Progenitor cell of endocrine pancreas (in vitro differentiated cells): ENCODE measurements around the gene SLC24A4. TPM values are rescaled to one million over a fixed set of nuclear protein-coding genes. Genes with fewer than 3 reads are reported as not detected.

Experiments used
- DNase-seq: peaks from one replicate; pipeline ENCODE4 v3.0.0; 2021; ENCODE audit warnings: low spot score; ENCODE audit not compliant: unreplicated experiment
- H3K27ac Mint-ChIP-seq: 2 replicates; pipeline ENCODE4 v1.8.0; 2021; ENCODE audit warnings: mild to moderate bottlenecking, moderate library complexity, mixed read lengths
- H3K27me3 Mint-ChIP-seq: 2 replicates; pipeline ENCODE4 v1.8.0; 2021; ENCODE audit warnings: mixed read lengths
- H3K36me3 Mint-ChIP-seq: 2 replicates; pipeline ENCODE4 v1.8.0; 2022; ENCODE audit warnings: mixed read lengths; ENCODE audit not compliant: insufficient read depth
- H3K4me1 Mint-ChIP-seq: 2 replicates; pipeline ENCODE4 v1.8.0; 2021; ENCODE audit warnings: low read depth, mixed read lengths
- H3K4me3 Mint-ChIP-seq: 2 replicates; pipeline ENCODE4 v1.8.0; 2021; ENCODE audit warnings: low read depth, mild to moderate bottlenecking, moderate library complexity, mixed read lengths
- H3K9me3 Mint-ChIP-seq: 2 replicates; pipeline ENCODE4 v1.8.0; 2021; ENCODE audit warnings: low read depth, mixed read lengths
- CTCF ChIP-seq: fragments of 200-600 bp; sonication (generic); IDR thresholded peaks from one replicate; pipeline ENCODE4 v1.5.0; 2021; ENCODE audit warnings: antibody characterized with exemption, mild to moderate bottlenecking; ENCODE audit not compliant: unreplicated experiment
- total RNA-seq: library from RNA; stranded (reverse); gene quantifications from 2 replicates; pipeline ENCODE4 v1.2.1, GENCODE V29; 2021

The SLC24A4 gene
- total RNA-seq, 1 donor from 2014 or later = not detected

- peak; percentile 39 for TF ChIP-seq CTCF
- H3K27ac Mint-ChIP-seq = no peak overlapping the region
- H3K4me3 Mint-ChIP-seq = no peak overlapping the region
- H3K9me3 Mint-ChIP-seq = no peaks in the 10 kb centered on the region
- DNase-seq = no peak
- no peaks in the 10 kb centered on the region for H3K4me1 Mint-ChIP-seq
- H3K27me3 Mint-ChIP-seq = peaks cover 32% of the 10 kb centered on the region
- no peaks in the 10 kb centered on the region for H3K36me3 Mint-ChIP-seq
These were observed 188.0 kb downstream of the SLC24A4 start for GRCh38 chr14:92510972-92511371.

- H3K27me3 Mint-ChIP-seq = peaks cover 37% of the 10 kb centered on the region
- H3K9me3 Mint-ChIP-seq = no peaks in the 10 kb centered on the region
- no peak for TF ChIP-seq CTCF
- H3K4me3 Mint-ChIP-seq = no peak overlapping the region
- H3K4me1 Mint-ChIP-seq = no peaks in the 10 kb centered on the region
- no peak for DNase-seq
- no peak overlapping the region for H3K27ac Mint-ChIP-seq
- H3K36me3 Mint-ChIP-seq = no peaks in the 10 kb centered on the region
These were observed 188.7 kb downstream of the SLC24A4 start for GRCh38 chr14:92511453-92512238.

- no peak for TF ChIP-seq CTCF
- DNase-seq = no peak
- Mint-ChIP-seq H3K27me3 (peaks cover 44% of the 10 kb centered on the region), H3K9me3 (no peaks in the 10 kb centered on the region), H3K4me1 (no peaks in the 10 kb centered on the region), H3K27ac (no peak overlapping the region), H3K4me3 (no peak overlapping the region), H3K36me3 (no peaks in the 10 kb centered on the region)
These were observed 189.8 kb downstream of the SLC24A4 start for GRCh38 chr14:92512807-92513203.

GRCh38 chr14:92513204-92513965, 190.4 kb downstream of the SLC24A4 start, which contains the start of gene RIN3:
RIN3 (plus strand) TSS chr14:92513781; CDS start chr14:92513933, 152 bp downstream.
- H3K4me1 Mint-ChIP-seq = no peaks in the 10 kb centered on the region
- peak; percentile 31 for DNase-seq
- H3K4me3 Mint-ChIP-seq = peak within 1 kb of the TSS; percentile 75
- no peak for TF ChIP-seq CTCF
- no peaks in the 10 kb centered on the region for H3K36me3 Mint-ChIP-seq
- H3K27ac Mint-ChIP-seq = no peak within 1 kb of the TSS
- H3K9me3 Mint-ChIP-seq = no peaks in the 10 kb centered on the region
- H3K27me3 Mint-ChIP-seq = peaks cover 43% of the 10 kb centered on the region

GRCh38 chr14:92513966-92514843, 191.2 kb downstream of the SLC24A4 start:
- DNase-seq = no peak
- no peaks in the 10 kb centered on the region for H3K36me3 Mint-ChIP-seq
- H3K4me1 Mint-ChIP-seq = no peaks in the 10 kb centered on the region
- no peak overlapping the region for H3K27ac Mint-ChIP-seq
- no peaks in the 10 kb centered on the region for H3K9me3 Mint-ChIP-seq
- H3K27me3 Mint-ChIP-seq = peaks cover 40% of the 10 kb centered on the region
- TF ChIP-seq CTCF = no peak
- peak overlapping the region; percentile 75 for H3K4me3 Mint-ChIP-seq
